ENCODE data around the gene BAZ2B. TPM values are rescaled to one million over a fixed set of nuclear protein-coding genes. Genes with fewer than 3 reads are reported as not detected.

BAZ2B gene
- total and polyA plus RNA-seq, 9 of the 15 experiments (the other 6 are each of a cell fraction or from before 2014, with no cell fraction given): 7.5 to 38.6 (median 19.8) TPM

- TF ChIP-seq CEBPG (CRISPR knock-in tag; IDR thresholded peaks at IDR 0.05) (no peak), CEBPG (tag; conservative IDR thresholded peaks at IDR 0.05 in 1 of 2, IDR thresholded peaks at IDR 0.05 in 1 of 2) (peak; percentile 76 to 94), YY1 (IDR thresholded peaks at IDR 0.05; ENCODE audit: borderline replicate concordance in 1 of 3, control insufficient read depth in 1 of 3, extremely low read depth in 1 of 3, insufficient read depth in 3 of 3, insufficient read length in 1 of 3, insufficient replicate concordance in 2 of 3, low read depth in 1 of 3, low read length in 2 of 3) (peak; percentile 17 to 75 (median 50)), DEAF1 (CRISPR knock-in tag; IDR thresholded peaks at IDR 0.05) (peak; percentile 15; the same call in 1 of the 2 replicates), PATZ1 (CRISPR knock-in tag; IDR thresholded peaks at IDR 0.05; ENCODE audit: borderline replicate concordance) (0 out of 2 replicates have a peak, but pooled peaks have one; percentile 52), MYNN (IDR thresholded peaks at IDR 0.05) (no peak), MYNN (CRISPR knock-in tag; IDR thresholded peaks at IDR 0.05) (no peak), POLR2H (tag; IDR thresholded peaks at IDR 0.05; ENCODE audit: low read depth) (peak; percentile 97), NFXL1 (CRISPR knock-in tag; IDR thresholded peaks at IDR 0.05) (peak; percentile 49; the same call in 1 of the 2 replicates), FOXJ2 (tag; IDR thresholded peaks at IDR 0.05) (peak; percentile 85; the same call in 1 of the 2 replicates), ZNF280A (IDR thresholded peaks at IDR 0.05; ENCODE audit: low read depth, partially characterized antibody) (no peak), CEBPB (tag; IDR thresholded peaks at IDR 0.05) (peak; percentile 92), CREB3 (tag; conservative IDR thresholded peaks at IDR 0.05; ENCODE audit: low read depth) (peak; percentile 85; the same call in 1 of the 2 replicates), BCLAF1 (IDR thresholded peaks at IDR 0.05; ENCODE audit: borderline replicate concordance in 1 of 2, control insufficient read depth in 1 of 2, low read depth in 2 of 2, low read length in 1 of 2) (0 out of 4 replicates have a peak, but pooled peaks of 1 of the 2 experiments have one; percentile 23), NCOA1 (IDR thresholded peaks at IDR 0.05; ENCODE audit: low read depth) (peak; percentile 14; the same call in 1 of the 2 replicates)
Observed at GRCh38 chr2:159614534-159615366, 1.6 kb downstream of the BAZ2B start (continued).

All from K562 (cell line).